Measurements from ENCODE around the gene CTBP2.

- no peak for TF ChIP-seq CTCF (IDR thresholded peaks at IDR 0.05)
- no peak for TF ChIP-seq POLR2A (IDR thresholded peaks at IDR 0.05)
Observed at GRCh38 chr10:125135771-125136035, 24.7 kb downstream of the CTBP2 start.
